IMR-90 (cell line): ENCODE data around the gene SLC22A7. TPM values are rescaled to one million over a fixed set of nuclear protein-coding genes. Genes with fewer than 3 reads are reported as not detected.

Experiments
- ATAC-seq: fragments of 200-7000 bp; cut with Tn5 transposase; 2 replicates; pipeline ENCODE4 v1.9.1; 2020; ENCODE audit warnings: low read depth, mild to moderate bottlenecking, moderate library complexity
- BruUV-seq: library from RNA; stranded (reverse); fragments of 400-500 nt; replicated peaks from 2 replicates; lab custom pipeline; 2021; lab: Mats Ljungman, UMichigan
- CTCF ChIA-PET: fragments of 300-600 bp; formaldehyde crosslinking; extraction: SDS; loops from one replicate; lab custom pipeline; 2021; ENCODE audit warnings: antibody characterized with exemption; lab: Yijun Ruan, JAX
- POLR2A ChIA-PET: fragments of 300-600 bp; sonication (Branson Sonifier 250); formaldehyde crosslinking; loops from one replicate; lab custom pipeline; 2022; ENCODE audit warnings: antibody characterized with exemption; ENCODE audit not compliant: unreplicated experiment; lab: Charles Lee
- DNase-seq: peaks from one replicate; pipeline ENCODE4 v3.0.0; 2013
- H2AFZ ChIP-seq: replicated peaks from 2 replicates; pipeline ENCODE3; 2013; ENCODE audit warnings: low read length, mild to moderate bottlenecking; ENCODE audit not compliant: poor library complexity
- H2AK5ac ChIP-seq: 2 replicates; pipeline ENCODE4 v1.6.1; 2013; ENCODE audit warnings: low read depth, low read length, inconsistent platforms
- H2AK9ac ChIP-seq: replicated peaks from 2 replicates; pipeline ENCODE3; 2013; ENCODE audit warnings: mild to moderate bottlenecking, low read depth, low read length, moderate library complexity; ENCODE audit not compliant: poor library complexity
- H2BK120ac ChIP-seq: 2 replicates; pipeline ENCODE4 v1.6.1; 2013; ENCODE audit warnings: low read depth, low read length, inconsistent platforms
- H2BK15ac ChIP-seq: 3 replicates; pipeline ENCODE4 v1.6.1; 2013; ENCODE audit warnings: low read depth, low read length, inconsistent platforms
- H2BK20ac ChIP-seq: 2 replicates; pipeline ENCODE4 v1.6.1; 2013; ENCODE audit warnings: low read depth, mild to moderate bottlenecking, inconsistent platforms, low read length, moderate library complexity
- H2BK5ac ChIP-seq: 2 replicates; pipeline ENCODE4 v1.6.1; 2013; ENCODE audit warnings: mild to moderate bottlenecking, low read depth, low read length, inconsistent platforms; ENCODE audit not compliant: poor library complexity, severe bottlenecking
- H3K14ac ChIP-seq: replicated peaks from 2 replicates; pipeline ENCODE4 v1.6.1; 2013; ENCODE audit warnings: low read depth, low read length, inconsistent platforms
- H3K18ac ChIP-seq: 2 replicates; pipeline ENCODE4 v1.6.1; 2013; ENCODE audit warnings: low read depth, low read length, control low read depth
- H3K23ac ChIP-seq: 2 replicates; pipeline ENCODE4 v1.6.1; 2013; ENCODE audit warnings: low read depth, low read length, inconsistent platforms
- H3K27ac ChIP-seq: 2 replicates; pipeline ENCODE4 v1.5.1; 2013; ENCODE audit warnings: mild to moderate bottlenecking, control low read depth, low read length; ENCODE audit not compliant: insufficient read depth
- H3K27me3 ChIP-seq: 2 replicates; pipeline ENCODE4 v1.6.1; 2013; ENCODE audit warnings: low read length; ENCODE audit not compliant: control insufficient read depth, insufficient read depth
- H3K36me3 ChIP-seq: 2 replicates; pipeline ENCODE4 v1.6.1; 2013; ENCODE audit warnings: low read length, mixed read lengths; ENCODE audit not compliant: control insufficient read depth, insufficient read depth
- H3K4ac ChIP-seq: 2 replicates; pipeline ENCODE4 v1.6.1; 2013; ENCODE audit warnings: low read depth, low read length, inconsistent platforms
- H3K4me1 ChIP-seq: 2 replicates; pipeline ENCODE4 v1.6.1; 2013; ENCODE audit warnings: low read length, mixed read lengths; ENCODE audit not compliant: control insufficient read depth, insufficient read depth
- H3K4me2 ChIP-seq: 2 replicates; pipeline ENCODE4 v1.6.1; 2013; ENCODE audit warnings: low read depth, mild to moderate bottlenecking, control low read depth, low read length, moderate library complexity
- H3K4me3 ChIP-seq: 2 replicates; pipeline ENCODE4 v1.5.1; 2013; ENCODE audit warnings: low read depth, mild to moderate bottlenecking, control low read depth, low read length, moderate library complexity; ENCODE audit not compliant: insufficient read depth
- H3K56ac ChIP-seq: 2 replicates; pipeline ENCODE4 v1.6.1; 2013; ENCODE audit warnings: low read length, inconsistent platforms; ENCODE audit not compliant: insufficient read depth; ENCODE audit errors: extremely low read depth
- H3K79me1 ChIP-seq, 2 experiments: 2 replicates each; pipeline ENCODE4 v1.6.1; 2013; ENCODE audit warnings: low read length in 2 of 2, inconsistent platforms in 1 of 2, low read depth in 1 of 2
- H3K9ac ChIP-seq: 2 replicates; pipeline ENCODE4 v1.6.1; 2013; ENCODE audit warnings: low read depth, low read length, control low read depth
- H3K9me1 ChIP-seq: 2 replicates; pipeline ENCODE4 v1.6.1; 2013; ENCODE audit warnings: low read length, inconsistent platforms; ENCODE audit not compliant: insufficient read depth
- H3K9me3 ChIP-seq: 2 replicates; pipeline ENCODE4 v1.6.1; 2013; ENCODE audit warnings: low read length; ENCODE audit not compliant: control insufficient read depth, insufficient read depth
- H4K20me1 ChIP-seq: 2 replicates; pipeline ENCODE4 v1.6.1; 2013; ENCODE audit warnings: low read length, inconsistent platforms; ENCODE audit not compliant: insufficient read depth
- H4K5ac ChIP-seq: 2 replicates; pipeline ENCODE4 v1.6.1; 2013; ENCODE audit warnings: mild to moderate bottlenecking, low read depth, low read length, control low read depth
- H4K8ac ChIP-seq, 2 experiments: 2 replicates each; pipeline ENCODE4 v1.6.1; 2013; ENCODE audit warnings: low read depth in 2 of 2, low read length in 2 of 2, control low read depth in 1 of 2, inconsistent platforms in 1 of 2
- H4K91ac ChIP-seq: 2 replicates; pipeline ENCODE4 v1.6.1; 2013; ENCODE audit warnings: low read depth, low read length, inconsistent platforms; ENCODE audit not compliant: insufficient read depth
- BHLHE40 ChIP-seq: fragments of 150-350 bp; IDR thresholded peaks from 2 replicates; pipeline ENCODE4 v1.6.1; 2016; ENCODE audit warnings: mild to moderate bottlenecking, low read depth, low read length
- CEBPB ChIP-seq: IDR thresholded peaks from 2 replicates; pipeline ENCODE4 v1.6.1; 2012; ENCODE audit warnings: low read depth, low read length, improper control_type of control experiment
- CHD1 ChIP-seq: IDR thresholded peaks from 2 replicates; pipeline ENCODE4 v1.6.1; 2012; ENCODE audit warnings: low read depth, low read length, improper control_type of control experiment
- FOS ChIP-seq: fragments of 150-350 bp; IDR thresholded peaks from 2 replicates; pipeline ENCODE4 v1.6.1; 2016; ENCODE audit warnings: low read depth, low read length
- MAZ ChIP-seq: IDR thresholded peaks from 2 replicates; pipeline ENCODE4 v1.6.1; 2012; ENCODE audit warnings: low read depth, mild to moderate bottlenecking, low read length, improper control_type of control experiment, moderate library complexity, borderline replicate concordance
- MXI1 ChIP-seq: IDR thresholded peaks from 2 replicates; pipeline ENCODE4 v1.6.1; 2012; ENCODE audit warnings: low read depth, mild to moderate bottlenecking, low read length, moderate library complexity, borderline replicate concordance
- NFE2L2 ChIP-seq: fragments of 150-350 bp; IDR thresholded peaks from 2 replicates; pipeline ENCODE4 v1.6.1; 2016; ENCODE audit warnings: low read depth, mild to moderate bottlenecking, low read length
- POLR2A ChIP-seq: IDR thresholded peaks from 2 replicates; pipeline ENCODE4 v1.6.1; 2012; ENCODE audit warnings: mild to moderate bottlenecking, low read depth, low read length
- RAD21 ChIP-seq: IDR thresholded peaks from 2 replicates; pipeline ENCODE4 v1.6.1; 2012; ENCODE audit warnings: low read length, improper control_type of control experiment
- RCOR1 ChIP-seq: IDR thresholded peaks from 2 replicates; pipeline ENCODE4 v1.6.1; 2012; ENCODE audit warnings: mild to moderate bottlenecking, low read length, improper control_type of control experiment; ENCODE audit not compliant: insufficient replicate concordance
- SMC3 ChIP-seq: fragments of 150-350 bp; IDR thresholded peaks from 2 replicates; pipeline ENCODE4 v1.6.1; 2016; ENCODE audit warnings: low read depth, mild to moderate bottlenecking, antibody characterized with exemption, low read length, moderate library complexity
- WGBS, 2 experiments: methylation state at CpG; one replicate each; pipeline versions ENCODE4 v1.1.5 to v1.1.7; 2013; ENCODE audit warnings: missing lambda C conversion rate in 2 of 2; ENCODE audit not compliant: insufficient read length in 1 of 2; ENCODE audit errors: extremely low coverage in 2 of 2; 5-methylcytosine and 5-hydroxymethylcytosine counted together
- dilution Hi-C: fragments of 300-500 bp; cut with HindIII; formaldehyde crosslinking; loops from one replicate; pipeline ENCODE4 v1.14.3; 2018; ENCODE audit warnings: low sequenced_read_pairs; ENCODE audit not compliant: unreplicated experiment
- in situ Hi-C: fragments of 300-500 bp; cut with MboI; formaldehyde crosslinking; loops from 3 replicates; pipeline ENCODE4 v1.14.3; 2019; ENCODE audit warnings: low sequenced_read_pairs, inconsistent platforms, mixed read lengths
- intact Hi-C: fragments of 100-400 bp; cut with micrococcal nuclease; formaldehyde crosslinking; loops from 2 replicates; pipeline ENCODE4 v1.10.0; 2022
- polyA plus RNA-seq, 3 experiments: library from polyadenylated mRNA; depleted of rRNA; stranded (reverse); fragments of >200 nt; gene quantifications; 2 replicates each; pipeline ENCODE4 v1.2.3, GENCODE V29; 2012; ENCODE audit warnings: low replicate concordance in 1 of 3
- total RNA-seq: library from RNA; depleted of rRNA; stranded (reverse); fragments of >200 nt; gene quantifications from 2 replicates; pipeline ENCODE4 v1.2.3, GENCODE V29; 2012
- TF ChIP-seq, protein P1 (sequence below): fragments of 150-350 bp; IDR thresholded peaks from 2 replicates; pipeline ENCODE4 v1.6.1; 2017; ENCODE audit warnings: mild to moderate bottlenecking, antibody characterized with exemption, low read length, low read depth
- TF ChIP-seq, protein P2 (sequence below): conservative IDR thresholded peaks from 2 replicates; pipeline ENCODE4 v1.5.1; 2012; ENCODE audit warnings: mild to moderate bottlenecking, low read depth, low read length, improper control_type of control experiment
- TF ChIP-seq, protein P3 (sequence below): fragments of 150-350 bp; IDR thresholded peaks from 2 replicates; pipeline ENCODE4 v1.6.1; 2016; ENCODE audit warnings: low read depth, mild to moderate bottlenecking, low read length, moderate library complexity, borderline replicate concordance

SLC22A7 gene
- total and polyA plus RNA-seq, 2 of the 4 experiments (the other 2 are of a cell fraction): not detected

DNA sequence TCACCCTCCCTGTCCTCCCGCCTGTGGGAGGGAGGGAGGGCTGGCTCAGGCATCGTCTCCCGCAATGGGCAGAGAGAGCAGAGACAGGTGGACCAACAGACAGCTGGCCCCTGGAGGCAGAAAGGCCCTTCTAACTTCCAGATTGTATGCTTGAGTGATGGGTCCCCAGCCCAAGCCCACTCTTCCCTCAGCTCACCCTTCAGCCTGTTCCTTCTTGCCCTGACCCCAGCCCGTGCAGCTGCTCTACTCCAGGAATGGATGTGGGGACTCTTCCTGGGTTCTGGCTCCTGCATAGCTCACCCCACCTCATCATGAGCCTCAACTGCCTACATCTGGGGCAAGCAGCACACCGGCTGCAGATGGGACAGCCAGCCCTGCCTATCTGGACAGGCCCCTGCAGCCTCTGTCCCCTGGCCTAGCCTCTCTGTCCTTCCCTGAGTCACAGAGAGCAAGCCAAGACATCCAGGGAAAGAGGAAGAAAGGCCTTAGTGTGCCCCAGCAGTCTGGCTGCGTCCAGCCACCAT is 11.5 kb upstream of the SLC22A7 start:
- H3K18ac ChIP-seq: no peak overlapping the region
- no peak overlapping the region for H3K9ac ChIP-seq
- no peaks in the 10 kb centered on the region for H3K4me1 ChIP-seq
- H3K9me3 ChIP-seq: no peaks in the 10 kb centered on the region
- TF ChIP-seq MXI1 (no peak), NFE2L2 (no peak), MAZ (no peak), CEBPB (no peak), FOS (no peak), CHD1 (no peak), RCOR1 (no peak), SMC3 (no peak), BHLHE40 (no peak), RAD21 (no peak), POLR2A (no peak)
- TF ChIP-seq, protein P1, sequence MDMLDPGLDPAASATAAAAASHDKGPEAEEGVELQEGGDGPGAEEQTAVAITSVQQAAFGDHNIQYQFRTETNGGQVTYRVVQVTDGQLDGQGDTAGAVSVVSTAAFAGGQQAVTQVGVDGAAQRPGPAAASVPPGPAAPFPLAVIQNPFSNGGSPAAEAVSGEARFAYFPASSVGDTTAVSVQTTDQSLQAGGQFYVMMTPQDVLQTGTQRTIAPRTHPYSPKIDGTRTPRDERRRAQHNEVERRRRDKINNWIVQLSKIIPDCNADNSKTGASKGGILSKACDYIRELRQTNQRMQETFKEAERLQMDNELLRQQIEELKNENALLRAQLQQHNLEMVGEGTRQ: no peak
- TF ChIP-seq, protein P2, sequence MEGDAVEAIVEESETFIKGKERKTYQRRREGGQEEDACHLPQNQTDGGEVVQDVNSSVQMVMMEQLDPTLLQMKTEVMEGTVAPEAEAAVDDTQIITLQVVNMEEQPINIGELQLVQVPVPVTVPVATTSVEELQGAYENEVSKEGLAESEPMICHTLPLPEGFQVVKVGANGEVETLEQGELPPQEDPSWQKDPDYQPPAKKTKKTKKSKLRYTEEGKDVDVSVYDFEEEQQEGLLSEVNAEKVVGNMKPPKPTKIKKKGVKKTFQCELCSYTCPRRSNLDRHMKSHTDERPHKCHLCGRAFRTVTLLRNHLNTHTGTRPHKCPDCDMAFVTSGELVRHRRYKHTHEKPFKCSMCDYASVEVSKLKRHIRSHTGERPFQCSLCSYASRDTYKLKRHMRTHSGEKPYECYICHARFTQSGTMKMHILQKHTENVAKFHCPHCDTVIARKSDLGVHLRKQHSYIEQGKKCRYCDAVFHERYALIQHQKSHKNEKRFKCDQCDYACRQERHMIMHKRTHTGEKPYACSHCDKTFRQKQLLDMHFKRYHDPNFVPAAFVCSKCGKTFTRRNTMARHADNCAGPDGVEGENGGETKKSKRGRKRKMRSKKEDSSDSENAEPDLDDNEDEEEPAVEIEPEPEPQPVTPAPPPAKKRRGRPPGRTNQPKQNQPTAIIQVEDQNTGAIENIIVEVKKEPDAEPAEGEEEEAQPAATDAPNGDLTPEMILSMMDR: no peak
- TF ChIP-seq, protein P3, sequence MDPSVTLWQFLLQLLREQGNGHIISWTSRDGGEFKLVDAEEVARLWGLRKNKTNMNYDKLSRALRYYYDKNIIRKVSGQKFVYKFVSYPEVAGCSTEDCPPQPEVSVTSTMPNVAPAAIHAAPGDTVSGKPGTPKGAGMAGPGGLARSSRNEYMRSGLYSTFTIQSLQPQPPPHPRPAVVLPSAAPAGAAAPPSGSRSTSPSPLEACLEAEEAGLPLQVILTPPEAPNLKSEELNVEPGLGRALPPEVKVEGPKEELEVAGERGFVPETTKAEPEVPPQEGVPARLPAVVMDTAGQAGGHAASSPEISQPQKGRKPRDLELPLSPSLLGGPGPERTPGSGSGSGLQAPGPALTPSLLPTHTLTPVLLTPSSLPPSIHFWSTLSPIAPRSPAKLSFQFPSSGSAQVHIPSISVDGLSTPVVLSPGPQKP: no peak
- H3K27me3 ChIP-seq: peaks cover 40% of the 10 kb centered on the region; the same call in 1 of the 2 replicates
- H2BK5ac ChIP-seq: no peak overlapping the region
- no peak overlapping the region for H2AK5ac ChIP-seq
- H3K4me2 ChIP-seq: no peak overlapping the region
- H3K79me1 ChIP-seq: no peaks in the 10 kb centered on the region
- H3K56ac ChIP-seq: no peak overlapping the region
- dilution Hi-C loops: no loop called here
- no peak overlapping the region for H3K27ac ChIP-seq
- H2BK20ac ChIP-seq: no peak overlapping the region
- no peak overlapping the region for H4K8ac ChIP-seq
- no peaks in the 10 kb centered on the region for H3K9me1 ChIP-seq
- 83% methylated on average over 1 of the region's 6 CpGs; no CpG with 5 or more reads in 1 of the 2 experiments for WGBS, 2 experiments
- no peak overlapping the region for H2AK9ac ChIP-seq
- no peak overlapping the region for H2BK120ac ChIP-seq
- no peak overlapping the region for H4K91ac ChIP-seq
- no peak overlapping the region for H3K4me3 ChIP-seq
- in situ Hi-C loops: no loop called here
- H3K36me3 ChIP-seq: no peaks in the 10 kb centered on the region
- H3K4ac ChIP-seq: no peak overlapping the region
- ATAC-seq (no peak), DNase-seq (no peak)
- no peak overlapping the region for H2AFZ ChIP-seq
- H2BK15ac ChIP-seq: no peak overlapping the region
- no peak overlapping the region for H3K14ac ChIP-seq
- ChIA-PET POLR2A (no interaction called here), CTCF (no interaction called here)
- intact Hi-C loops: no loop called here
- no peaks in the 10 kb centered on the region for H4K20me1 ChIP-seq
- BruUV-seq: no TSS peak
- no peak overlapping the region for H3K23ac ChIP-seq
- H4K5ac ChIP-seq: no peak overlapping the region
